Common myeloid progenitor, CD34-positive (primary cell): ENCODE results near the gene PHACTR3.

Experiments used
- CTCF ChIA-PET: fragments of 350-600 bp; sonication (Branson Sonifier 250); formaldehyde crosslinking; loops from one replicate; lab custom pipeline; 2021; ENCODE audit warnings: antibody characterized with exemption; lab: Charles Lee
- POLR2A ChIA-PET: fragments of 350-600 bp; sonication (Branson Sonifier 250); formaldehyde crosslinking; loops from one replicate; lab custom pipeline; 2021; ENCODE audit warnings: antibody characterized with exemption; lab: Charles Lee
- DNase-seq, 3 donors: peaks; one replicate each; pipeline versions ENCODE4 v3.0.0 to v3.0.0-alpha.2; 2013
- H3K27ac ChIP-seq, 2 experiments: 1 replicate in 1 of 2; 2 replicates in 1 of 2; pipeline ENCODE4 v1.7.0; 2013; ENCODE audit warnings: inconsistent platforms in 2 of 2, low read length in 2 of 2, mild to moderate bottlenecking in 2 of 2, low read depth in 1 of 2, moderate library complexity in 1 of 2; ENCODE audit not compliant: severe bottlenecking in 2 of 2, insufficient read depth in 1 of 2, poor library complexity in 1 of 2
- H3K27me3 ChIP-seq, 5 experiments: replicated peaks in 2 of 5; 1 replicate in 3 of 5; 2 replicates in 2 of 5; pipeline versions ENCODE4 v1.6.1 to v1.7.0; 2013; ENCODE audit warnings: low read length in 4 of 5, mild to moderate bottlenecking in 2 of 5, moderate library complexity in 2 of 5, inconsistent platforms in 1 of 5; ENCODE audit not compliant: insufficient read depth in 5 of 5, control insufficient read depth in 4 of 5
- H3K36me3 ChIP-seq, 4 experiments: 1 replicate in 2 of 4; 2 replicates in 2 of 4; pipeline versions ENCODE4 v1.6.1 to v1.7.0; 2013; ENCODE audit warnings: low read length in 3 of 4, control low read depth in 1 of 4, mild to moderate bottlenecking in 1 of 4; ENCODE audit not compliant: control insufficient read depth in 4 of 4, insufficient read depth in 4 of 4
- H3K4me1 ChIP-seq, 4 experiments: 1 replicate in 3 of 4; 2 replicates in 1 of 4; pipeline versions ENCODE4 v1.6.1 to v1.7.1; 2013; ENCODE audit warnings: low read length in 3 of 4, mild to moderate bottlenecking in 3 of 4, control low read depth in 1 of 4, inconsistent platforms in 1 of 4, moderate library complexity in 1 of 4; ENCODE audit not compliant: control insufficient read depth in 4 of 4, insufficient read depth in 4 of 4; ENCODE audit errors: control extremely low read depth in 1 of 4
- H3K4me3 ChIP-seq, 7 experiments: 1 replicate in 4 of 7; 2 replicates in 3 of 7; pipeline versions ENCODE4 v1.5.1 to v1.7.0; 2013; ENCODE audit warnings: mild to moderate bottlenecking in 7 of 7, low read length in 6 of 7, moderate library complexity in 6 of 7, inconsistent platforms in 2 of 7, low read depth in 2 of 7, control low read depth in 1 of 7; ENCODE audit not compliant: insufficient read depth in 4 of 7, control insufficient read depth in 1 of 7; ENCODE audit errors: extremely low read depth in 1 of 7
- H3K9me3 ChIP-seq, 5 experiments: 1 replicate in 4 of 5; 2 replicates in 1 of 5; pipeline versions ENCODE4 v1.6.1 to v1.7.1; 2013; ENCODE audit warnings: low read length in 4 of 5, mild to moderate bottlenecking in 2 of 5, inconsistent platforms in 1 of 5, low read depth in 1 of 5, moderate library complexity in 1 of 5; ENCODE audit not compliant: control insufficient read depth in 4 of 5, insufficient read depth in 2 of 5; ENCODE audit errors: control extremely low read depth in 1 of 5
- WGBS: methylation state at CpG from one replicate; pipeline ENCODE4 v1.1.5; 2013; ENCODE audit not compliant: insufficient coverage; 5-methylcytosine and 5-hydroxymethylcytosine counted together

PHACTR3 gene

GRCh38 chr20:59779656-59780380 is 175.5 kb downstream of the PHACTR3 start:
- Histone ChIP-seq H3K27me3 (peaks cover 0 to 8% (median 3%) of the 10 kb centered on the region in 5 experiments), H3K9me3 (no peaks in the 10 kb centered on the region), H3K36me3 (no peaks in the 10 kb centered on the region), H3K4me3 (no peak overlapping the region), H3K4me1 (no peaks in the 10 kb centered on the region), H3K27ac (no peak overlapping the region)
- no peak for DNase-seq
- POLR2A ChIA-PET = no interaction called here
- 82% methylated on average over 7 of the region's 10 CpGs for whole genome bisulfite sequencing
- CTCF ChIA-PET = interaction anchor here (1.0 kb wide), 1 partner anchor 70 kb away, joined by 5 read pairs; no protein-coding TSS in a partner anchor

- WGBS = 94% methylated on average over 8 of the region's 12 CpGs
- DNase-seq = no peak
- peaks cover 0 to 11% (median 0%) of the 10 kb centered on the region in 5 experiments for H3K27me3 ChIP-seq
These were observed 176.3 kb downstream of the PHACTR3 start for GRCh38 chr20:59780494-59781185.

DNA sequence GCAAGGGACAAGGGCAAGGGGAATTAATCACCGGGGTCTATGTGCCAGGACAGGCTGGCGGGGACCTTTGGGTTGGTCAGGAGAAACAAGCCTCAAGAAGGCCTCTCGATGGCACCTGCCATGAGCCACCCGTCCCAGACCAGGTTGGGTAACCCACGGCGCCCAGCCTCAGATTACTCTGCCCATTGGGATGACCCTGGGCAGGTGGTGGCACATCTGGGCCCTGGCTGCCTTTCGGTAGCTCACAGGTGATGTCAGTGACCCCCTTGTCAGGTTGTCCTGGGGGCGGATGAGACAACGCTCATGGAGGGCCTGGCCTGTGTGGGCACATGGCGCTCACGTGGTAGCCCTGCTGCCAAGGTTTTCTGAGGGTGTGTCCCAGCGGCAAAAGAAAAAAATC is 176.9 kb downstream of the PHACTR3 start:
- 97% methylated on average over 9 of the region's 12 CpGs for WGBS
- ChIA-PET CTCF (interaction anchor here (1.0 to 1.5 kb wide), 2 partner anchors 40 to 71 kb away, joined by 3 to 5 read pairs; no protein-coding TSS in a partner anchor), POLR2A (no interaction called here)
- Histone ChIP-seq H3K27ac (no peak overlapping the region), H3K9me3 (no peaks in the 10 kb centered on the region), H3K4me1 (no peaks in the 10 kb centered on the region), H3K27me3 (peaks cover 0 to 13% (median 0%) of the 10 kb centered on the region in 5 experiments), H3K4me3 (no peak overlapping the region), H3K36me3 (no peaks in the 10 kb centered on the region)
- DNase-seq = no peak

More at GRCh38 chr20:59780494-59781185, 176.3 kb downstream of the PHACTR3 start:
- CTCF ChIA-PET = interaction anchor here (1.0 kb wide), 1 partner anchor 69 kb away, joined by 5 read pairs; no protein-coding TSS in a partner anchor
- no peaks in the 10 kb centered on the region for H3K4me1 ChIP-seq
- H3K9me3 ChIP-seq = no peaks in the 10 kb centered on the region
- POLR2A ChIA-PET = no interaction called here
- no peak overlapping the region for H3K4me3 ChIP-seq
- no peaks in the 10 kb centered on the region for H3K36me3 ChIP-seq
- no peak overlapping the region for H3K27ac ChIP-seq

GRCh38 chr20:59782986-59783640 is 178.8 kb downstream of the PHACTR3 start:
- DNase-seq = peak; percentile 50 to 67 (median 64)
- H3K9me3 ChIP-seq = no peaks in the 10 kb centered on the region
- no peak overlapping the region for H3K27ac ChIP-seq
- no peaks in the 10 kb centered on the region for H3K4me1 ChIP-seq
- WGBS = 7% methylated on average over 8 of the region's 14 CpGs
- ChIA-PET POLR2A (no interaction called here), CTCF (interaction anchor here (0.8 to 2.8 kb wide), 7 partner anchors 9 to 82 kb away, joined by 3 to 20 read pairs (median 4); no protein-coding TSS in a partner anchor)
- no peaks in the 10 kb centered on the region for H3K36me3 ChIP-seq
- H3K4me3 ChIP-seq = no peak overlapping the region
- peaks cover 0 to 14% (median 0%) of the 10 kb centered on the region in 5 experiments for H3K27me3 ChIP-seq

DNA sequence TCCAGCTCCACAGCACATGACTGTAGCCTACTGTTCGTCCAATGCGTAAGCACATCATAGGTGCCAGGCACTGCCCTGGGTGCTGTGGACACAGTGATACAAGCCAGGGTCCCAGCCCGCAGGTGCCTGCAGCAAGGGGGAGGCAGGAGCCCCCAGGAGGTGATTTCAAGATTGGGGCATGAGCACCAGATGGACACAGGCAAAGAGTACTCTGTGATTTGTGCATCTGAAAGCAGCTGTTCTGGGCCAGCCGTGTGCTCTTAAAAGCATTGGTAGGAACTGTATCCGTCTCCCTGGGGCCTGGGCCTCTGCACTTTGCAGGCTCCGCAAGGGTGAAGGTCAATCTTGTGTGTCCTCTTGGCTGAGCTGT is 179.3 kb downstream of the PHACTR3 start:
- Histone ChIP-seq H3K4me3 (no peak overlapping the region), H3K36me3 (no peaks in the 10 kb centered on the region), H3K4me1 (no peaks in the 10 kb centered on the region), H3K27me3 (peaks cover 0 to 14% (median 0%) of the 10 kb centered on the region in 5 experiments), H3K27ac (no peak overlapping the region), H3K9me3 (no peaks in the 10 kb centered on the region)
- no peak for DNase-seq
- ChIA-PET CTCF (interaction anchor here (0.8 to 2.8 kb wide), 7 partner anchors 9 to 81 kb away, joined by 3 to 20 read pairs (median 4); no protein-coding TSS in a partner anchor), POLR2A (no interaction called here)
- 89% methylated on average over 6 of the region's 6 CpGs for WGBS

GRCh38 chr20:59784365-59784764 is 180.0 kb downstream of the PHACTR3 start:
- CTCF ChIA-PET = interaction anchor here (0.8 to 2.8 kb wide), 5 partner anchors 9 to 66 kb away, joined by 3 to 20 read pairs (median 5); no protein-coding TSS in a partner anchor
- H3K9me3 ChIP-seq = no peaks in the 10 kb centered on the region
- DNase-seq = no peak
- no peak overlapping the region for H3K27ac ChIP-seq
- POLR2A ChIA-PET = no interaction called here
- H3K27me3 ChIP-seq = peaks cover 0 to 14% (median 2%) of the 10 kb centered on the region in 5 experiments
- no peaks in the 10 kb centered on the region for H3K36me3 ChIP-seq
- H3K4me1 ChIP-seq = no peaks in the 10 kb centered on the region
- no peak overlapping the region for H3K4me3 ChIP-seq
- 100% methylated on average over 4 of the region's 5 CpGs for WGBS
